HL-60 (cell line): ENCODE measurements around the gene PIP5K1B.

Experiments used
- GABPA ChIP-seq: IDR thresholded peaks from 2 replicates; pipeline ENCODE4 v1.6.1; 2012; ENCODE audit warnings: low read depth
- POLR2AphosphoS5 ChIP-seq: IDR thresholded peaks from 2 replicates; pipeline ENCODE4 v1.6.1; 2012; ENCODE audit warnings: low read depth
- SPI1 ChIP-seq: IDR thresholded peaks from 2 replicates; pipeline ENCODE4 v1.6.1; 2012; ENCODE audit warnings: low read depth, mild to moderate bottlenecking, borderline replicate concordance
- TF ChIP-seq, protein P1 (sequence below): IDR thresholded peaks from one replicate; pipeline ENCODE4 v1.5.1; 2011; ENCODE audit warnings: low read length, control low read depth, inconsistent platforms; ENCODE audit not compliant: insufficient read depth
- TF ChIP-seq, protein P2 (sequence below): IDR thresholded peaks from 2 replicates; pipeline ENCODE4 v1.6.1; 2012; ENCODE audit warnings: low read depth; ENCODE audit not compliant: insufficient replicate concordance

DNA sequence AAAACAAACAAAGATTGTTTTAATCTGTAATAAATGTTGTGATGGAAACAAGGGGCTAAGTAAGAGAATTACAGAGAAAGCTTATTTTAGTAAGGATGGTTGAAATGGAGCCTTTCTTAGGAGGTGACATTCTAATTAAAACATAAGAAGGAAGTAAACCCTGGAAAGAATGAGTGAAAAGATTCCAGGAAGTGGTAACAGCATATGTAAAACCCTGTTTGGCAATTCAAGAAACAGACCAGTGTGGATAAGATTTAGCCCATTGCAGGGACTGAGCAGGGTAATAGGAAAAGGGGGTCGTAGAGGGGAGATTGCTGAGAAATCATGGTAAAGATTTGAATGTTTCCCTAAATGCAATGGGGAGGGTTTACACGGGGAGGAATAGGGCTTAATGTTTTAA, 21.6 kb upstream of the PIP5K1B start:
- TF ChIP-seq, protein P1, sequence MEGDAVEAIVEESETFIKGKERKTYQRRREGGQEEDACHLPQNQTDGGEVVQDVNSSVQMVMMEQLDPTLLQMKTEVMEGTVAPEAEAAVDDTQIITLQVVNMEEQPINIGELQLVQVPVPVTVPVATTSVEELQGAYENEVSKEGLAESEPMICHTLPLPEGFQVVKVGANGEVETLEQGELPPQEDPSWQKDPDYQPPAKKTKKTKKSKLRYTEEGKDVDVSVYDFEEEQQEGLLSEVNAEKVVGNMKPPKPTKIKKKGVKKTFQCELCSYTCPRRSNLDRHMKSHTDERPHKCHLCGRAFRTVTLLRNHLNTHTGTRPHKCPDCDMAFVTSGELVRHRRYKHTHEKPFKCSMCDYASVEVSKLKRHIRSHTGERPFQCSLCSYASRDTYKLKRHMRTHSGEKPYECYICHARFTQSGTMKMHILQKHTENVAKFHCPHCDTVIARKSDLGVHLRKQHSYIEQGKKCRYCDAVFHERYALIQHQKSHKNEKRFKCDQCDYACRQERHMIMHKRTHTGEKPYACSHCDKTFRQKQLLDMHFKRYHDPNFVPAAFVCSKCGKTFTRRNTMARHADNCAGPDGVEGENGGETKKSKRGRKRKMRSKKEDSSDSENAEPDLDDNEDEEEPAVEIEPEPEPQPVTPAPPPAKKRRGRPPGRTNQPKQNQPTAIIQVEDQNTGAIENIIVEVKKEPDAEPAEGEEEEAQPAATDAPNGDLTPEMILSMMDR = no peak
- TF ChIP-seq, protein P2, sequence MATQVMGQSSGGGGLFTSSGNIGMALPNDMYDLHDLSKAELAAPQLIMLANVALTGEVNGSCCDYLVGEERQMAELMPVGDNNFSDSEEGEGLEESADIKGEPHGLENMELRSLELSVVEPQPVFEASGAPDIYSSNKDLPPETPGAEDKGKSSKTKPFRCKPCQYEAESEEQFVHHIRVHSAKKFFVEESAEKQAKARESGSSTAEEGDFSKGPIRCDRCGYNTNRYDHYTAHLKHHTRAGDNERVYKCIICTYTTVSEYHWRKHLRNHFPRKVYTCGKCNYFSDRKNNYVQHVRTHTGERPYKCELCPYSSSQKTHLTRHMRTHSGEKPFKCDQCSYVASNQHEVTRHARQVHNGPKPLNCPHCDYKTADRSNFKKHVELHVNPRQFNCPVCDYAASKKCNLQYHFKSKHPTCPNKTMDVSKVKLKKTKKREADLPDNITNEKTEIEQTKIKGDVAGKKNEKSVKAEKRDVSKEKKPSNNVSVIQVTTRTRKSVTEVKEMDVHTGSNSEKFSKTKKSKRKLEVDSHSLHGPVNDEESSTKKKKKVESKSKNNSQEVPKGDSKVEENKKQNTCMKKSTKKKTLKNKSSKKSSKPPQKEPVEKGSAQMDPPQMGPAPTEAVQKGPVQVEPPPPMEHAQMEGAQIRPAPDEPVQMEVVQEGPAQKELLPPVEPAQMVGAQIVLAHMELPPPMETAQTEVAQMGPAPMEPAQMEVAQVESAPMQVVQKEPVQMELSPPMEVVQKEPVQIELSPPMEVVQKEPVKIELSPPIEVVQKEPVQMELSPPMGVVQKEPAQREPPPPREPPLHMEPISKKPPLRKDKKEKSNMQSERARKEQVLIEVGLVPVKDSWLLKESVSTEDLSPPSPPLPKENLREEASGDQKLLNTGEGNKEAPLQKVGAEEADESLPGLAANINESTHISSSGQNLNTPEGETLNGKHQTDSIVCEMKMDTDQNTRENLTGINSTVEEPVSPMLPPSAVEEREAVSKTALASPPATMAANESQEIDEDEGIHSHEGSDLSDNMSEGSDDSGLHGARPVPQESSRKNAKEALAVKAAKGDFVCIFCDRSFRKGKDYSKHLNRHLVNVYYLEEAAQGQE = no peak
- TF ChIP-seq POLR2AphosphoS5 (no peak), GABPA (no peak), SPI1 (peak; percentile 61; the same call in 1 of the 2 replicates)
